Panc1 (cell line): ENCODE results near the gene PCBD1. TPM values are rescaled to one million over a fixed set of nuclear protein-coding genes. Genes with fewer than 3 reads are reported as not detected.

Experiments
- ATAC-seq: fragments of 200-7000 bp; cut with Tn5 transposase; 2 replicates; pipeline ENCODE4 v1.9.1; 2020; ENCODE audit warnings: mild to moderate bottlenecking, moderate library complexity
- BruUV-seq: library from RNA; stranded (reverse); fragments of 400-500 nt; replicated peaks from 2 replicates; lab custom pipeline; 2021; lab: Mats Ljungman, UMichigan
- CTCF ChIA-PET: fragments of 300-600 bp; sonication (Branson Sonifier 250); formaldehyde crosslinking; loops from one replicate; lab custom pipeline; 2022; ENCODE audit warnings: antibody characterized with exemption; lab: Charles Lee
- POLR2A ChIA-PET: fragments of 300-600 bp; sonication (Branson Sonifier 250); formaldehyde crosslinking; loops from one replicate; lab custom pipeline; 2022; ENCODE audit warnings: antibody characterized with exemption; lab: Charles Lee
- DNase-seq: peaks from one replicate; pipeline ENCODE4 v3.0.0-alpha.2; 2010; ENCODE audit warnings: low read depth, low spot score
- H3K27ac ChIP-seq: 2 replicates; pipeline ENCODE4 v1.5.1; 2011; ENCODE audit warnings: mild to moderate bottlenecking, low read length, inconsistent platforms
- H3K27me3 ChIP-seq: fragments of 200-500 bp; sonication (Bioruptor generic); 2 replicates; pipeline ENCODE4 v1.6.0; 2014; ENCODE audit warnings: low read length, inconsistent platforms; ENCODE audit not compliant: control insufficient read depth, insufficient read depth
- H3K36me3 ChIP-seq: fragments of 200-500 bp; sonication (Bioruptor generic); 2 replicates; pipeline ENCODE4 v1.5.1; 2014; ENCODE audit warnings: inconsistent platforms, mild to moderate bottlenecking, low read length, moderate library complexity; ENCODE audit not compliant: control insufficient read depth, insufficient read depth
- H3K4me1 ChIP-seq: 2 replicates; pipeline ENCODE4 v1.5.1; 2011; ENCODE audit warnings: inconsistent platforms, mild to moderate bottlenecking, low read length, moderate library complexity; ENCODE audit not compliant: control insufficient read depth, insufficient read depth
- H3K4me3 ChIP-seq, 2 experiments: 2 replicates each; pipeline ENCODE4 v1.5.1; 2011 to 2012; ENCODE audit warnings: low read depth in 2 of 2, low read length in 2 of 2, mild to moderate bottlenecking in 2 of 2, inconsistent platforms in 1 of 2, moderate library complexity in 1 of 2
- H3K9me3 ChIP-seq: fragments of 200-500 bp; sonication (Bioruptor generic); 2 replicates; pipeline ENCODE4 v1.5.1; 2014; ENCODE audit warnings: low read depth, mild to moderate bottlenecking, inconsistent platforms, low read length, moderate library complexity; ENCODE audit not compliant: control insufficient read depth, insufficient read depth
- POLR2AphosphoS5 ChIP-seq: IDR thresholded peaks from 2 replicates; pipeline ENCODE4 v1.6.1; 2012; ENCODE audit warnings: mild to moderate bottlenecking, low read depth, low read length, moderate library complexity
- SIN3A ChIP-seq: IDR thresholded peaks from 2 replicates; pipeline ENCODE4 v1.6.1; 2012; ENCODE audit warnings: low read depth, mild to moderate bottlenecking, low read length, moderate library complexity, borderline replicate concordance; ENCODE audit not compliant: insufficient read depth
- TCF7L2 ChIP-seq: IDR thresholded peaks from 2 replicates; pipeline ENCODE4 v1.6.1; 2011; ENCODE audit warnings: mild to moderate bottlenecking, low read depth, low read length, inconsistent platforms
- in situ Hi-C: cut with HindIII; loops from 2 replicates; pipeline ENCODE4 v1.10.0; 2016; ENCODE audit warnings: low sequenced_read_pairs, low pct_unique_long_range_greater_than_20kb
- intact Hi-C: fragments of 100-400 bp; cut with micrococcal nuclease; formaldehyde crosslinking; loops from one replicate; pipeline ENCODE4 v1.10.0; 2022; ENCODE audit not compliant: unreplicated experiment
- total RNA-seq: library from RNA; stranded (reverse); gene quantifications from one replicate; pipeline ENCODE4 v1.2.1, GENCODE V29; 2021; ENCODE audit not compliant: unreplicated experiment
- TF ChIP-seq, protein P1 (sequence below), 2 experiments: IDR thresholded peaks; 2 replicates each; pipeline ENCODE4 v1.6.1; 2011 to 2012; ENCODE audit warnings: low read depth in 2 of 2, control low read depth in 1 of 2, low read length in 1 of 2, mild to moderate bottlenecking in 1 of 2, moderate library complexity in 1 of 2; ENCODE audit not compliant: insufficient read depth in 1 of 2
- TF ChIP-seq, protein P2 (sequence below): fragments of 450-650 bp; IDR thresholded peaks from 2 replicates; pipeline ENCODE4 v1.5.1; 2017; ENCODE audit warnings: mild to moderate bottlenecking

PCBD1 gene
- total RNA-seq, 1 experiment from 2014 or later: 122 TPM

DNA sequence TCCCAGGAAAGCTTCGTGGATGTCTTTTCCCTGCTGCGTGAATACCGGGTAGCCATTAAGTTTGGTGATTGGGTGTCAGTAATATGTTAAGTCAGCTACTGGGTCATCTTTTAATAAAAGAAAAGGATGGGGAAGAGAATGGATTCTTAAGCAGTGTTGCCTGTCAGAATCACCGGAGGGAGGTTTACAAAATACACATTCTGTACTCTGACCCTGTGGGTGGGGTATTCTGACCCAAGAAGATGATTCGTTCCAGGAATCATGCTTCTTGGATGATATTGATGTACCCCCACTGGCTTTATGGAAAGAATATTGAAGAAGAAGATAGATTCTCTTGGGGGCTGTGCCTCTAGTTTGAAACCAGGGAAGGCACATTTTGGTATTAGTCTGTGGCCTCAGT is 54.3 kb downstream of the PCBD1 start:
- ATAC-seq: no peak
- Histone ChIP-seq H3K4me3 (no peak overlapping the region), H3K27me3 (no peaks in the 10 kb centered on the region), H3K9me3 (no peaks in the 10 kb centered on the region), H3K27ac (no peak overlapping the region), H3K4me1 (no peaks in the 10 kb centered on the region), H3K36me3 (no peaks in the 10 kb centered on the region)
- TF ChIP-seq, protein P1, sequence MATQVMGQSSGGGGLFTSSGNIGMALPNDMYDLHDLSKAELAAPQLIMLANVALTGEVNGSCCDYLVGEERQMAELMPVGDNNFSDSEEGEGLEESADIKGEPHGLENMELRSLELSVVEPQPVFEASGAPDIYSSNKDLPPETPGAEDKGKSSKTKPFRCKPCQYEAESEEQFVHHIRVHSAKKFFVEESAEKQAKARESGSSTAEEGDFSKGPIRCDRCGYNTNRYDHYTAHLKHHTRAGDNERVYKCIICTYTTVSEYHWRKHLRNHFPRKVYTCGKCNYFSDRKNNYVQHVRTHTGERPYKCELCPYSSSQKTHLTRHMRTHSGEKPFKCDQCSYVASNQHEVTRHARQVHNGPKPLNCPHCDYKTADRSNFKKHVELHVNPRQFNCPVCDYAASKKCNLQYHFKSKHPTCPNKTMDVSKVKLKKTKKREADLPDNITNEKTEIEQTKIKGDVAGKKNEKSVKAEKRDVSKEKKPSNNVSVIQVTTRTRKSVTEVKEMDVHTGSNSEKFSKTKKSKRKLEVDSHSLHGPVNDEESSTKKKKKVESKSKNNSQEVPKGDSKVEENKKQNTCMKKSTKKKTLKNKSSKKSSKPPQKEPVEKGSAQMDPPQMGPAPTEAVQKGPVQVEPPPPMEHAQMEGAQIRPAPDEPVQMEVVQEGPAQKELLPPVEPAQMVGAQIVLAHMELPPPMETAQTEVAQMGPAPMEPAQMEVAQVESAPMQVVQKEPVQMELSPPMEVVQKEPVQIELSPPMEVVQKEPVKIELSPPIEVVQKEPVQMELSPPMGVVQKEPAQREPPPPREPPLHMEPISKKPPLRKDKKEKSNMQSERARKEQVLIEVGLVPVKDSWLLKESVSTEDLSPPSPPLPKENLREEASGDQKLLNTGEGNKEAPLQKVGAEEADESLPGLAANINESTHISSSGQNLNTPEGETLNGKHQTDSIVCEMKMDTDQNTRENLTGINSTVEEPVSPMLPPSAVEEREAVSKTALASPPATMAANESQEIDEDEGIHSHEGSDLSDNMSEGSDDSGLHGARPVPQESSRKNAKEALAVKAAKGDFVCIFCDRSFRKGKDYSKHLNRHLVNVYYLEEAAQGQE (IDR thresholded peaks at IDR 0.05; ENCODE audit: insufficient read depth in 1 of 2, low read depth in 2 of 2, low read length in 1 of 2): no peak
- TF ChIP-seq POLR2AphosphoS5 (no peak), TCF7L2 (no peak), SIN3A (no peak)
- TF ChIP-seq, protein P2, sequence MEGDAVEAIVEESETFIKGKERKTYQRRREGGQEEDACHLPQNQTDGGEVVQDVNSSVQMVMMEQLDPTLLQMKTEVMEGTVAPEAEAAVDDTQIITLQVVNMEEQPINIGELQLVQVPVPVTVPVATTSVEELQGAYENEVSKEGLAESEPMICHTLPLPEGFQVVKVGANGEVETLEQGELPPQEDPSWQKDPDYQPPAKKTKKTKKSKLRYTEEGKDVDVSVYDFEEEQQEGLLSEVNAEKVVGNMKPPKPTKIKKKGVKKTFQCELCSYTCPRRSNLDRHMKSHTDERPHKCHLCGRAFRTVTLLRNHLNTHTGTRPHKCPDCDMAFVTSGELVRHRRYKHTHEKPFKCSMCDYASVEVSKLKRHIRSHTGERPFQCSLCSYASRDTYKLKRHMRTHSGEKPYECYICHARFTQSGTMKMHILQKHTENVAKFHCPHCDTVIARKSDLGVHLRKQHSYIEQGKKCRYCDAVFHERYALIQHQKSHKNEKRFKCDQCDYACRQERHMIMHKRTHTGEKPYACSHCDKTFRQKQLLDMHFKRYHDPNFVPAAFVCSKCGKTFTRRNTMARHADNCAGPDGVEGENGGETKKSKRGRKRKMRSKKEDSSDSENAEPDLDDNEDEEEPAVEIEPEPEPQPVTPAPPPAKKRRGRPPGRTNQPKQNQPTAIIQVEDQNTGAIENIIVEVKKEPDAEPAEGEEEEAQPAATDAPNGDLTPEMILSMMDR: no peak
- no TSS peak for BruUV-seq
- ChIA-PET CTCF (no interaction called here), POLR2A (no interaction called here)
- in situ Hi-C loops (no loop called here), intact Hi-C loops (no loop called here)
- DNase-seq: no peak

DNA sequence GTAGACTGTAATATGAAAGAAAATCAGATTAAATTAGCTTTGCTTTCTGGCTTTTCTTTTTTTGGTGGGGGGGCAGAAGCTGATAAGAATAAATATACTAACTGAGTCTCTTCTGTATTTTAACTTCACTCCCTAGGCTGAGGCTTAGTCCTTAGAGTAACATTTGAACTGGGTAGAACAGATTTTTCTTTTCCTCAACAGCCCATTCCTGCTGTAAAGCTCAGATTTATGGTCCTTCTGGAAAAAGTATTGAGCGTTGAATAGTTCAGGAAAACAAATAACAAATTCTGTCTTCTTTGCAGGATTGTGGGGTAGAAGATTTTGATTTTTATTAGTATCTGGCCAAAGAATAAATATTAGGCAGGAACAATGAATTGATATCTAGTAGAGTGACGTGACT is 54.8 kb downstream of the PCBD1 start:
- Histone ChIP-seq H3K9me3 (no peaks in the 10 kb centered on the region), H3K4me3 (no peak overlapping the region), H3K36me3 (0 out of 2 replicates have a peak, but pooled peaks cover 2% of the 10 kb centered on the region), H3K27me3 (no peaks in the 10 kb centered on the region), H3K27ac (no peak overlapping the region), H3K4me1 (no peaks in the 10 kb centered on the region)
- no peak for ATAC-seq
- no TSS peak for BruUV-seq
- ChIA-PET POLR2A (interaction anchor here (0.5 kb wide), 1 partner anchor 677 kb away, joined by 7 read pairs; no protein-coding TSS in a partner anchor), CTCF (no interaction called here)
- TF ChIP-seq, protein P1 (IDR thresholded peaks at IDR 0.05; ENCODE audit: insufficient read depth in 1 of 2, low read depth in 2 of 2, low read length in 1 of 2): no peak
- no peak for TF ChIP-seq SIN3A
- TF ChIP-seq POLR2AphosphoS5: no peak
- TF ChIP-seq, protein P2: no peak
- TF ChIP-seq TCF7L2: no peak
- in situ Hi-C loops: no loop called here
- intact Hi-C loops: no loop called here
- no peak for DNase-seq

Other genes starting within 250 kb of the PCBD1 start
- gene ADAMTS14, start 216.1 kb downstream of the PCBD1 start, total RNA-seq: 0.67 TPM
- gene TBATA, start 103.2 kb downstream of the PCBD1 start, total RNA-seq: not detected
- 103 TPM for gene SGPL1, start 72.6 kb downstream of the PCBD1 start, total RNA-seq